Measurements from ENCODE around the gene MAPRE2.

DNA sequence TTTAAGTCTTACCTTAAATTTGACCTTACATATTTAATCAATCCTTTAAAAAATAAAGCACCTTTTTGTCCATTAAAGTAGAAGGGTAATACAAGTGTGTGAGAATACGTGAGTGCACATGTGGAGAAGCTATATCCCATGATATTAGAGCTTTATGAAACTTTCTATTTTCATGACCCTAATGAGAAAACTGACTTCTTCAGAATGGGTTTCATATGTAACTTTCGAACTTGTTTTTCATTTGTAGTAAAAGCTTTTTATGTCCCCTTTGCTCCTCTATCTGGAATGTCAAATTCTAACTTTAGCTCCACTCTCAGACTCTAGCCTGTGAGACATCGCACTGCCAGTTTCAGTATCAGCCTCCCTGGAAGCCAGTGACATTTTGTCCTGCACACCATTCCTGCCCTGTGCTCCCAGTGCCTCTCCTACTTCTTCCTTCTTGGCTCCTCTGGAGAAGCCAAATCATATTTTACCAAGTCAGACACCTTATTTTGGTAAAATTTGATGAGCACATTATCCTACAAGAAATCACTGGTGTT lies 42.0 kb downstream of the MAPRE2 start:
- no peak for TF ChIP-seq POLR2A (IDR thresholded peaks at IDR 0.05)
- TF ChIP-seq, protein P1, sequence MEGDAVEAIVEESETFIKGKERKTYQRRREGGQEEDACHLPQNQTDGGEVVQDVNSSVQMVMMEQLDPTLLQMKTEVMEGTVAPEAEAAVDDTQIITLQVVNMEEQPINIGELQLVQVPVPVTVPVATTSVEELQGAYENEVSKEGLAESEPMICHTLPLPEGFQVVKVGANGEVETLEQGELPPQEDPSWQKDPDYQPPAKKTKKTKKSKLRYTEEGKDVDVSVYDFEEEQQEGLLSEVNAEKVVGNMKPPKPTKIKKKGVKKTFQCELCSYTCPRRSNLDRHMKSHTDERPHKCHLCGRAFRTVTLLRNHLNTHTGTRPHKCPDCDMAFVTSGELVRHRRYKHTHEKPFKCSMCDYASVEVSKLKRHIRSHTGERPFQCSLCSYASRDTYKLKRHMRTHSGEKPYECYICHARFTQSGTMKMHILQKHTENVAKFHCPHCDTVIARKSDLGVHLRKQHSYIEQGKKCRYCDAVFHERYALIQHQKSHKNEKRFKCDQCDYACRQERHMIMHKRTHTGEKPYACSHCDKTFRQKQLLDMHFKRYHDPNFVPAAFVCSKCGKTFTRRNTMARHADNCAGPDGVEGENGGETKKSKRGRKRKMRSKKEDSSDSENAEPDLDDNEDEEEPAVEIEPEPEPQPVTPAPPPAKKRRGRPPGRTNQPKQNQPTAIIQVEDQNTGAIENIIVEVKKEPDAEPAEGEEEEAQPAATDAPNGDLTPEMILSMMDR (IDR thresholded peaks at IDR 0.05 in 8 of 11, conservative IDR thresholded peaks at IDR 0.05 in 3 of 11), result no peak
